Upper lobe of right lung (tissue), 1 donor: Measurements from ENCODE around the gene CLUH. TPM values are rescaled to one million over a fixed set of nuclear protein-coding genes. Genes with fewer than 3 reads are reported as not detected.

Source experiments
- ATAC-seq: fragments of 200-7000 bp; cut with Tn5 transposase; one replicate; pipeline ENCODE4 v1.9.1; 2020; ENCODE audit warnings: mild to moderate bottlenecking, moderate library complexity
- DNase-seq: peaks from one replicate; pipeline ENCODE4 v3.0.0-alpha.2; 2020
- H3K27ac ChIP-seq: fragments of 200-600 bp; one replicate; pipeline ENCODE4 v1.8.0; 2022
- H3K27me3 ChIP-seq: fragments of 200-600 bp; one replicate; pipeline ENCODE4 v1.8.0; 2022; ENCODE audit warnings: mild to moderate bottlenecking
- H3K36me3 ChIP-seq: fragments of 200-600 bp; one replicate; pipeline ENCODE4 v1.8.0; 2022
- H3K4me1 ChIP-seq: fragments of 200-600 bp; one replicate; pipeline ENCODE4 v1.8.0; 2022
- H3K4me3 ChIP-seq: fragments of 200-600 bp; one replicate; pipeline ENCODE4 v1.8.0; 2022; ENCODE audit warnings: mild to moderate bottlenecking
- H3K9me3 ChIP-seq: fragments of 200-600 bp; one replicate; pipeline ENCODE4 v1.8.0; 2022
- intact Hi-C: fragments of 100-400 bp; cut with DNase I; formaldehyde crosslinking; loops from one replicate; pipeline ENCODE4 v1.11.0; 2022
- total RNA-seq: library from RNA; stranded (reverse); fragmentation: NEBNext Ultra II Directional; extraction: Animal tissue kit (Norgen Biotek cat#: 25700); gene quantifications from one replicate; pipeline ENCODE4 v1.2.1, GENCODE V29; 2021
- TF ChIP-seq, protein P1 (sequence below): fragments of 200-600 bp; IDR thresholded peaks from one replicate; pipeline ENCODE4 v1.8.0; 2022; ENCODE audit warnings: antibody characterized with exemption
- donor health status: DM: no; HTN: yes; CAD: no; lungs with severe emphysema.

The CLUH gene
- total RNA-seq, 1 donor from 2014 or later, result 63.5 TPM

DNA sequence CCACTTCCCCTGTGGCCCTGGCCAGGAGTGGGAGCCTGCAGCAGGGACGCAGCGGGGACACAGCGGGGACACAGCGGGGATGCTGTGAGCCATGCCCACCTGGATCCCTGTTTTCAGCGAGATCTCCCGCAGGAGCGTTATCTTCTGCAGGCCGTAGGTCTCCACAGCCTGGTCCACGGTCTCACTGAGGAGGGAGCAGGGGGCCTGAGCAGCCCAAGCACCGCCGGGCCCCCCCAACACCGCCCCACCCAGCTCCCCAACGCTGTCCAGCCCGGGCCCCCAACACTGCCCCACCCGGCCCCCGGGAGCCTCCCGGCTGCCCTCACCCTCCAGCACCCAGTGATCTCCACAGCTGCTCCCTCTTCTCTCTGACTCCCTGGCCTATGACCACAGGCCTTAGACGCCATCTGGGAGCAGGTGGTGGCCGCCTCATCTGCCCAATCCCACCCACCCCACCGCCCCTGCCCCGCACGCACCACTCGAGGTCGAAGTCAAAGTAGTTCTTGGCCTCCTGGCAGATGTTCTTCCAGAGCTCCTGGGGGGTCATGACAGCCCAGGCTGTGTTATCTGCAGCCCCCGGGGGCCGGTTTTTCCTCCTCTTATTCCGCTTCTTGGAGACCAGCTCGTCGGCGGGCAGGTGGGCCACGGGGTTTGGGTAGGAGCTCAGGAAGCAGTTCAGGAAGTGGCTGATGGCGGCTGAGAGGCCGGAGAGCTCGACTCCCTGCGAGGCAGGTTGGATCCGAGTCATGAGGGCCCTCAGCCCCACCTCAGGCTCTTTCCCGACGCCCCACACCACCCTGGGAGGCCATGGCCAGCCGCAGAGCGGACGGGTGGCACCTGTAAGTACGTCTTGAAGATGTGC lies 17.0 kb downstream of the CLUH start:
- Histone ChIP-seq H3K36me3 (peaks cover 81% of the 10 kb centered on the region), H3K27me3 (no peaks in the 10 kb centered on the region), H3K27ac (no peak overlapping the region), H3K4me1 (peaks cover 1% of the 10 kb centered on the region), H3K4me3 (no peak overlapping the region), H3K9me3 (no peaks in the 10 kb centered on the region)
- intact Hi-C loops, result no loop called here
- TF ChIP-seq, protein P1, sequence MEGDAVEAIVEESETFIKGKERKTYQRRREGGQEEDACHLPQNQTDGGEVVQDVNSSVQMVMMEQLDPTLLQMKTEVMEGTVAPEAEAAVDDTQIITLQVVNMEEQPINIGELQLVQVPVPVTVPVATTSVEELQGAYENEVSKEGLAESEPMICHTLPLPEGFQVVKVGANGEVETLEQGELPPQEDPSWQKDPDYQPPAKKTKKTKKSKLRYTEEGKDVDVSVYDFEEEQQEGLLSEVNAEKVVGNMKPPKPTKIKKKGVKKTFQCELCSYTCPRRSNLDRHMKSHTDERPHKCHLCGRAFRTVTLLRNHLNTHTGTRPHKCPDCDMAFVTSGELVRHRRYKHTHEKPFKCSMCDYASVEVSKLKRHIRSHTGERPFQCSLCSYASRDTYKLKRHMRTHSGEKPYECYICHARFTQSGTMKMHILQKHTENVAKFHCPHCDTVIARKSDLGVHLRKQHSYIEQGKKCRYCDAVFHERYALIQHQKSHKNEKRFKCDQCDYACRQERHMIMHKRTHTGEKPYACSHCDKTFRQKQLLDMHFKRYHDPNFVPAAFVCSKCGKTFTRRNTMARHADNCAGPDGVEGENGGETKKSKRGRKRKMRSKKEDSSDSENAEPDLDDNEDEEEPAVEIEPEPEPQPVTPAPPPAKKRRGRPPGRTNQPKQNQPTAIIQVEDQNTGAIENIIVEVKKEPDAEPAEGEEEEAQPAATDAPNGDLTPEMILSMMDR, result no peak
- ATAC-seq (no peak), DNase-seq (peak; percentile 59)

DNA sequence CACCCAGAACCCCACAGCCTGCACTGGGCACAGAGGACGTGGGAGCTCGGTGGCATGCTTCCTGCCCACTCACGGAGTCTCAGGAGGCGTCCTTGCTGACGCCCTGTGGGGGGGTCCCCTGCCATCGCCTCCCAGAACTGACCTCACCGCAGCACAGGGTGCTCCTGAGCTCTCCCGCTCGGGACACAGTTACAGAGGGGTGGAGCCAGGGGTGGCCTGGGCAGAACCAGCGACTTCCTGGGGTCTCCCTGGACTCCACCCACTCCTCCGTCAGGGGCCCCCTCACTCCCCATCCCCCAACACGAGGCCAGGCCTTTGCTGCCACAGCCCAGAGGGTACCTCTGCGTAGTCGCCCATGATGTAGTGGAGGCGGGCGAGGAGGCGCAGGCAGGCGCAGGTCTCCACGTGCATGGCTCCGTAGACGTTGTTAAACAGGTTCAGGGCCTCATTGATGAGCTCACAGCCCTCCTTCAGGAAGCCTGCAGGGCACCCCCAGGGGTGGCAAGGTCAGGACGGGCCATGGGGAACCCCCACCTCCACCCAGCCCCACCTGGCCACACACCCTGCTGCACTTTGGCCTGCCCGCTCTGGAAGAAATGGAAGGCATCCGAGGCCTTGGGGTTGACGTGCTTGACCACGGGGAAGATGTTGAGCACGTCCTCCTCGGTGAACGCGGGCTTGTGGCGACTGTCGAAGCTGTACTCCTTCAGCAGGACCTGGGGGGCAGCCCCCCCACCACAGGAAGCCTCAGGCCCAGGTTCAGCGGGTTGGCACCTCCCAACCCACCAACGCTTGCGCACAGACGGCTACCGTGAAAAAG lies 17.8 kb downstream of the CLUH start:
- peaks cover 10% of the 10 kb centered on the region for H3K4me1 ChIP-seq
- DNase-seq (peak; percentile 59), ATAC-seq (no peak)
- intact Hi-C loops, result no loop called here
- no peak overlapping the region for H3K27ac ChIP-seq
- TF ChIP-seq, protein P1, result no peak
- no peaks in the 10 kb centered on the region for H3K27me3 ChIP-seq
- H3K36me3 ChIP-seq, result peaks cover 80% of the 10 kb centered on the region
- H3K4me3 ChIP-seq, result no peak overlapping the region
- no peaks in the 10 kb centered on the region for H3K9me3 ChIP-seq

DNA sequence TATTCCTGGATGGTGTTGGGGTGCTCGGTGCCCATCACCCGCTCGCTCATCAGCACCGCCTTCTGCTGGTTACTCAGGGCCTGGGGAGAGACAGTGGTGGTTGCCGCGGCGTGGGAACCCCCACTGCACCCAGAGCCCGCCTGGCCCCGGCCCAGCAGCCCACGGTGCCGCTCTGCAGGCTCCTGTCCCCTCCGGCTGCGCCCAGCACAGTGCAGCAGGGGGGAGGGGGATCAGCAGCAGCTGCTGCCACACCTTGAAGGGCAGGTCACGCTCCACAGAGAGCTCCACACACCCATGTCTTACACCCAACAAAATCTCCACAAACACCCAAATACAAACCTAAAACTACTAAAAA lies 18.8 kb downstream of the CLUH start:
- H3K4me1 ChIP-seq, result peaks cover 15% of the 10 kb centered on the region
- intact Hi-C loops, result no loop called here
- ATAC-seq (no peak), DNase-seq (no peak)
- no peaks in the 10 kb centered on the region for H3K9me3 ChIP-seq
- TF ChIP-seq, protein P1, result no peak
- H3K27me3 ChIP-seq, result no peaks in the 10 kb centered on the region
- no peak overlapping the region for H3K27ac ChIP-seq
- peaks cover 72% of the 10 kb centered on the region for H3K36me3 ChIP-seq
- no peak overlapping the region for H3K4me3 ChIP-seq

DNA sequence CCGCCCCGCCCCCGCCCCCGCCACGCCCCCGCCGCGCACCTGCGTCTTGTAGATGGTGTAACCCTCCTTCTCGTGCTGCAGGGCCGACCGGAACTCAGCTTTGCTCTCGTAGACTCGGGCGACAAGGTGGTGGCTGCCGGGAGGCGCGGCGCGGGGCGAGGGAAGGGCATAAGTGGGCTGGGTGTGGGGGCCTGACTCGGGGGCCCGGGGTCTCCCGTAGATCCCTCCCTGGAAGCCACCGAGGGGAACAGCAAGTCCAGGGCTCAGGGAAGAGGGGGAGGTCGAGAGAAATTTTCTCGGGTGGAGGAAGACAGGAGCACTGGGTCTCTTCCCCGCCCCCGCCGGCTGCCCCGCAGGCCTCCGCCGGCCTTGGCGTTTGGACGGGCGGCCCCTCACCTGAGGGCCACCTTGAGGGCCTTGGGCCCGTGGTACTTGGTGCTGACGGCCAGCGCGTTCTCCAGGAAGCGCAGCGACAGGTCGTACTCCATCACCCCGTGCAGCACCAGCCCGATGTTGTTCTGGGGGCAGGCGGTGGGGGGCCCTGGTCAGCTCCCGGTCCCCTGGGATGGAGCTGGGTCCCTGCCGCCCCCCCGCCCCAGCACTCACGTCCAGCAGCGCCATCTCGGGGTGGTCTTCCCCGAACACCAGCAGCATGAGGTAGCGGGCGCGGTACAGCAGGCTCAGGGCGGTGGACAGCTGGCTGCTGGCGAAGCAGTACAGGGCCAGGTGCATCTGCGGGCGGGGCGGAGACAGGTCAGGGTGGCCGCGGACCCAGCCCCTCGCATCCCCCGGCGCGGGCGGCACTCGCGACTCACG lies 19.4 kb downstream of the CLUH start:
- Histone ChIP-seq H3K4me3 (no peak overlapping the region), H3K27me3 (no peaks in the 10 kb centered on the region), H3K9me3 (no peaks in the 10 kb centered on the region), H3K4me1 (peaks cover 21% of the 10 kb centered on the region), H3K27ac (no peak overlapping the region), H3K36me3 (peaks cover 66% of the 10 kb centered on the region)
- peak; percentile 59 for DNase-seq
- intact Hi-C loops, result no loop called here
- TF ChIP-seq, protein P1, result no peak
- no peak for ATAC-seq

DNA sequence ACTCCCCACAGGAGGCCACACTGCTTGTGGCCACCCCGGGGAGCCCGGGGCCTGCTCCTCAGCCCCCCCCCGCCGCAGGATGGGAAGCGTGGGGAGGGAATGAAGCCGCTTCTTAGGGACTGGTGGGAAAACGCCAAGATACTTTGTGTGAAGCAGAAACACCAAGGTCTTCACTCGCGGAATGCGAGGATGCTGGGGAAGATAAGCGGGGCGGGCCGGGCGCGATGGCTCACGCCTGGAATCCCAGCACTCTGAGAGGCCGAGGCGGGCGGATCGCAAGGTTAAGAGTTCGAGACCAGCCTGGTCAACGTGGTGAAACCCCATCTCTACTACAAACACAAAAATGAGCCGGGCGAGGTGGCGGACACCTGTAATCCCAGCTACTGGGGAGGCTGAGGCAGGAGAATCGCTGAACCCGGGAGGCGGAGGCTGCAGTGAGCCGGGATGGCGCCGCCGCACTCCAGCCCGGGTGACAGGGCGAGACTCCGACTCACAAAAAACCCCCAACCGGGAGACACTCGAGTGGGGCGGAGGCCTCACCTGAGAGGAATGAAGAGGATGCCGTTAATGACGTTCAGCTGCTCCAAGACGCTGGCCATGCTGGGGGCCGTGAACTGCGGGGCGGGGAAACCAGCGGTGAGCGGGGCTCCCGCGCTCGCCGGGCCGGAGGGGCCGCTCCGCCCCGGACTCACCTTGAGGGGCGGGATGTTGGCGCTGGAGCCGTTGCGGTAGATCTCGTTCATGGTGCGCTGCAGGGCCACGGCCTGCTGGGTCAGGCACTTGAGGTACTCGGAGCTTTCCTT lies 20.3 kb downstream of the CLUH start:
- DNase-seq (peak; percentile 62), ATAC-seq (no peak)
- H3K4me1 ChIP-seq, result peaks cover 28% of the 10 kb centered on the region
- no peak overlapping the region for H3K27ac ChIP-seq
- intact Hi-C loops, result no loop called here
- H3K36me3 ChIP-seq, result peaks cover 57% of the 10 kb centered on the region
- no peaks in the 10 kb centered on the region for H3K9me3 ChIP-seq
- TF ChIP-seq, protein P1, result no peak
- no peak overlapping the region for H3K4me3 ChIP-seq
- H3K27me3 ChIP-seq, result no peaks in the 10 kb centered on the region
